CD4-positive, alpha-beta memory T cell (primary cell): ENCODE measurements around the gene TRIM63. TPM values are rescaled to one million over a fixed set of nuclear protein-coding genes. Genes with fewer than 3 reads are reported as not detected.

Experiments
- CTCF ChIA-PET: fragments of 350-600 bp; sonication (Branson Sonifier 250); formaldehyde crosslinking; loops from one replicate; lab custom pipeline; 2021; ENCODE audit warnings: inconsistent platforms; ENCODE audit not compliant: partially characterized antibody; lab: Charles Lee
- POLR2A ChIA-PET: fragments of 350-600 bp; sonication (Branson Sonifier 250); formaldehyde crosslinking; loops from one replicate; lab custom pipeline; 2021; ENCODE audit not compliant: partially characterized antibody; lab: Charles Lee
- DNase-seq, 5 donors: peaks; one replicate each; pipeline versions ENCODE4 v3.0.0 to v3.0.0-alpha.2; 2020 to 2022; ENCODE audit warnings: mixed read lengths in 1 of 5
- H3K27ac ChIP-seq: one replicate; pipeline ENCODE4 v1.7.0; 2013; ENCODE audit warnings: low read depth, low read length
- H3K27me3 ChIP-seq: 2 replicates; pipeline ENCODE4 v1.7.0; 2013; ENCODE audit warnings: mild to moderate bottlenecking, low read length, moderate library complexity; ENCODE audit not compliant: insufficient read depth
- H3K36me3 ChIP-seq: 2 replicates; pipeline ENCODE4 v1.7.0; 2013; ENCODE audit warnings: mild to moderate bottlenecking, low read length, moderate library complexity; ENCODE audit not compliant: insufficient read depth
- H3K4me1 ChIP-seq: 2 replicates; pipeline ENCODE4 v1.7.0; 2013; ENCODE audit warnings: mild to moderate bottlenecking, low read length, moderate library complexity; ENCODE audit not compliant: insufficient read depth
- H3K4me3 ChIP-seq, 2 donors: one replicate each; pipeline ENCODE4 v1.7.0; 2013; ENCODE audit warnings: low read length in 2 of 2, mild to moderate bottlenecking in 1 of 2
- H3K9me3 ChIP-seq, 2 donors: one replicate each; pipeline ENCODE4 v1.7.0; 2013; ENCODE audit warnings: low read length in 2 of 2, control low read depth in 1 of 2; ENCODE audit not compliant: control insufficient read depth in 1 of 2
- H3K27ac Mint-ChIP-seq, 7 donors: one replicate each; pipeline ENCODE4 v1.8.0; 2020 to 2021; ENCODE audit warnings: mixed read lengths in 7 of 7, mild to moderate bottlenecking in 6 of 7, inconsistent platforms in 3 of 7, moderate library complexity in 3 of 7
- H3K27me3 Mint-ChIP-seq, 2 donors: one replicate each; pipeline ENCODE4 v1.8.0; 2020 to 2021; ENCODE audit warnings: mixed read lengths in 2 of 2
- H3K36me3 Mint-ChIP-seq, 2 donors: one replicate each; pipeline ENCODE4 v1.8.0; 2020 to 2021; ENCODE audit warnings: mixed read lengths in 2 of 2, inconsistent platforms in 1 of 2, mild to moderate bottlenecking in 1 of 2
- H3K4me1 Mint-ChIP-seq, 4 donors: one replicate each; pipeline ENCODE4 v1.8.0; 2020 to 2021; ENCODE audit warnings: mixed read lengths in 4 of 4, mild to moderate bottlenecking in 1 of 4
- H3K4me3 Mint-ChIP-seq, 8 donors: one replicate each; pipeline ENCODE4 v1.8.0; 2020 to 2021; ENCODE audit warnings: mixed read lengths in 8 of 8, mild to moderate bottlenecking in 7 of 8, moderate library complexity in 6 of 8, inconsistent platforms in 3 of 8
- H3K9me3 Mint-ChIP-seq, 8 donors: one replicate each; pipeline ENCODE4 v1.8.0; 2020 to 2021; ENCODE audit warnings: mixed read lengths in 8 of 8, mild to moderate bottlenecking in 5 of 8, inconsistent platforms in 3 of 8, moderate library complexity in 1 of 8
- intact Hi-C: fragments of 100-400 bp; cut with micrococcal nuclease; formaldehyde crosslinking; loops from one replicate; pipeline ENCODE4 v1.15.1; 2023
- polyA plus RNA-seq, 2 donors: library from polyadenylated mRNA; unstranded; fragments of 300-500 nt; fragmentation: Illumina TruSeq; gene quantifications; one replicate each; pipeline ENCODE4 v1.2.3, GENCODE V29; 2021
- total RNA-seq, 2 experiments: library from RNA; stranded (reverse); gene quantifications; one replicate each; pipeline ENCODE4 v1.2.3, GENCODE V29; 2021

The TRIM63 gene
- total and polyA plus RNA-seq, 4 experiments from 2014 or later, result not detected

GRCh38 chr1:26059906-26060305 is 7.5 kb downstream of the TRIM63 start:
- Mint-ChIP-seq H3K27ac (no peak overlapping the region), H3K9me3 (no peaks in the 10 kb centered on the region), H3K4me1 (no peaks in the 10 kb centered on the region), H3K4me3 (no peak overlapping the region), H3K27me3 (peaks cover 20 to 27% of the 10 kb centered on the region in 2 donors), H3K36me3 (no peaks in the 10 kb centered on the region)
- POLR2A ChIA-PET, result no interaction called here
- intact Hi-C loops, result no loop called here
- CTCF ChIA-PET, result no interaction called here
- no peaks in the 10 kb centered on the region for H3K9me3 ChIP-seq
- H3K27ac ChIP-seq, result no peak overlapping the region
- no peak overlapping the region for H3K4me3 ChIP-seq
- DNase-seq, result no peak
- H3K4me1 ChIP-seq, result no peaks in the 10 kb centered on the region
- H3K36me3 ChIP-seq, result no peaks in the 10 kb centered on the region
- H3K27me3 ChIP-seq, result no peaks in the 10 kb centered on the region

- Histone ChIP-seq H3K4me3 (no peak overlapping the region), H3K36me3 (no peaks in the 10 kb centered on the region), H3K4me1 (no peaks in the 10 kb centered on the region), H3K27me3 (no peaks in the 10 kb centered on the region), H3K27ac (no peak overlapping the region), H3K9me3 (no peaks in the 10 kb centered on the region)
- no peak overlapping the region for H3K27ac Mint-ChIP-seq
- H3K27me3 Mint-ChIP-seq, result peaks cover 28 to 29% of the 10 kb centered on the region in 2 donors
- no peak overlapping the region for H3K4me3 Mint-ChIP-seq
- intact Hi-C loops, result no loop called here
- DNase-seq, result no peak
- no peaks in the 10 kb centered on the region for H3K36me3 Mint-ChIP-seq
- ChIA-PET POLR2A (no interaction called here), CTCF (interaction anchor here (0.6 to 1.1 kb wide), 3 partner anchors 22 to 363 kb away, joined by 3 to 4 read pairs (median 3); no protein-coding TSS in a partner anchor)
- H3K4me1 Mint-ChIP-seq, result no peaks in the 10 kb centered on the region
- H3K9me3 Mint-ChIP-seq, result no peaks in the 10 kb centered on the region
Measured at GRCh38 chr1:26058052-26058595, 9.3 kb downstream of the TRIM63 start.

GRCh38 chr1:26057189-26057588 is 10.2 kb downstream of the TRIM63 start:
- Mint-ChIP-seq H3K36me3 (no peaks in the 10 kb centered on the region), H3K4me3 (no peak overlapping the region), H3K9me3 (no peaks in the 10 kb centered on the region), H3K27me3 (peaks cover 28 to 30% of the 10 kb centered on the region in 2 donors), H3K27ac (no peak overlapping the region), H3K4me1 (no peaks in the 10 kb centered on the region)
- intact Hi-C loops, result no loop called here
- Histone ChIP-seq H3K4me1 (no peaks in the 10 kb centered on the region), H3K27me3 (no peaks in the 10 kb centered on the region), H3K9me3 (no peaks in the 10 kb centered on the region), H3K4me3 (no peak overlapping the region), H3K36me3 (no peaks in the 10 kb centered on the region), H3K27ac (no peak overlapping the region)
- ChIA-PET CTCF (no interaction called here), POLR2A (no interaction called here)
- DNase-seq, result no peak

- H3K4me1 Mint-ChIP-seq, result peaks cover 0 to 2% (median 0%) of the 10 kb centered on the region in 4 donors
- no peaks in the 10 kb centered on the region for H3K36me3 Mint-ChIP-seq
- Histone ChIP-seq H3K27me3 (no peaks in the 10 kb centered on the region), H3K9me3 (no peaks in the 10 kb centered on the region), H3K36me3 (no peaks in the 10 kb centered on the region), H3K4me1 (no peaks in the 10 kb centered on the region), H3K27ac (no peak overlapping the region), H3K4me3 (no peak overlapping the region)
- no peaks in the 10 kb centered on the region for H3K9me3 Mint-ChIP-seq
- ChIA-PET POLR2A (no interaction called here), CTCF (no interaction called here)
- peaks cover 33 to 35% of the 10 kb centered on the region in 2 donors for H3K27me3 Mint-ChIP-seq
- no peak overlapping the region for H3K27ac Mint-ChIP-seq
- DNase-seq, result no peak
- intact Hi-C loops, result no loop called here
- H3K4me3 Mint-ChIP-seq, result no peak overlapping the region
Measured at GRCh38 chr1:26055041-26055440, 12.4 kb downstream of the TRIM63 start.

GRCh38 chr1:26053718-26054560 is 13.5 kb downstream of the TRIM63 start:
- H3K4me1 Mint-ChIP-seq, result peaks cover 0 to 2% (median 0%) of the 10 kb centered on the region in 4 donors
- Histone ChIP-seq H3K36me3 (no peaks in the 10 kb centered on the region), H3K27me3 (no peaks in the 10 kb centered on the region), H3K4me3 (no peak overlapping the region), H3K27ac (no peak overlapping the region), H3K4me1 (no peaks in the 10 kb centered on the region), H3K9me3 (no peaks in the 10 kb centered on the region)
- no peak for DNase-seq
- no peaks in the 10 kb centered on the region for H3K9me3 Mint-ChIP-seq
- POLR2A ChIA-PET, result no interaction called here
- intact Hi-C loops, result no loop called here
- no peaks in the 10 kb centered on the region for H3K36me3 Mint-ChIP-seq
- no peak overlapping the region for H3K27ac Mint-ChIP-seq
- H3K4me3 Mint-ChIP-seq, result no peak overlapping the region
- H3K27me3 Mint-ChIP-seq, result peaks cover 28 to 37% of the 10 kb centered on the region in 2 donors
- CTCF ChIA-PET, result no interaction called here

- Mint-ChIP-seq H3K27ac (no peak overlapping the region), H3K27me3 (peaks cover 43 to 46% of the 10 kb centered on the region in 2 donors), H3K4me3 (no peak overlapping the region), H3K4me1 (peaks cover 0 to 6% (median under 1%) of the 10 kb centered on the region in 4 donors), H3K9me3 (no peaks in the 10 kb centered on the region), H3K36me3 (no peaks in the 10 kb centered on the region)
- Histone ChIP-seq H3K27ac (no peak overlapping the region), H3K4me3 (no peak overlapping the region), H3K36me3 (no peaks in the 10 kb centered on the region), H3K4me1 (no peaks in the 10 kb centered on the region), H3K9me3 (no peaks in the 10 kb centered on the region), H3K27me3 (peaks cover 12% of the 10 kb centered on the region)
- ChIA-PET POLR2A (no interaction called here), CTCF (interaction anchor here (0.7 kb wide), 1 partner anchor 22 kb away, joined by 3 read pairs; no protein-coding TSS in a partner anchor)
- no peak for DNase-seq
- intact Hi-C loops, result no loop called here
Measured at GRCh38 chr1:26050248-26050640, 17.2 kb downstream of the TRIM63 start.

- Histone ChIP-seq H3K27ac (no peak overlapping the region), H3K4me1 (no peaks in the 10 kb centered on the region), H3K36me3 (no peaks in the 10 kb centered on the region), H3K4me3 (no peak overlapping the region), H3K27me3 (peaks cover 17% of the 10 kb centered on the region), H3K9me3 (no peaks in the 10 kb centered on the region)
- Mint-ChIP-seq H3K27ac (no peak overlapping the region), H3K9me3 (no peaks in the 10 kb centered on the region), H3K36me3 (no peaks in the 10 kb centered on the region), H3K4me3 (no peak overlapping the region), H3K27me3 (peaks cover 47% of the 10 kb centered on the region in 2 donors), H3K4me1 (peaks cover 0 to 11% (median under 1%) of the 10 kb centered on the region in 4 donors)
- ChIA-PET POLR2A (no interaction called here), CTCF (no interaction called here)
- intact Hi-C loops, result no loop called here
- no peak for DNase-seq
Measured at GRCh38 chr1:26049531-26050247, 17.7 kb downstream of the TRIM63 start.
